Tibial nerve (tissue), 4 donors: ENCODE results near the gene COL28A1.

Source experiments
- EP300 ChIP-seq, 2 donors: sonication (generic); formaldehyde crosslinking; IDR thresholded peaks; one replicate each; pipeline ENCODE4 v1.6.1; 2017; ENCODE audit warnings: antibody characterized with exemption in 2 of 2, mild to moderate bottlenecking in 1 of 2
- TF ChIP-seq, protein P1 (sequence below), 5 experiments: fragments of 200-600 bp in 3 of 5; fragments of 450-650 bp in 2 of 5; sonication (generic) in 3 of 5; IDR thresholded peaks; one replicate each; pipeline ENCODE4 v1.5.1; 2016 to 2019; ENCODE audit warnings: antibody characterized with exemption in 5 of 5, mild to moderate bottlenecking in 3 of 5, moderate library complexity in 2 of 5

DNA sequence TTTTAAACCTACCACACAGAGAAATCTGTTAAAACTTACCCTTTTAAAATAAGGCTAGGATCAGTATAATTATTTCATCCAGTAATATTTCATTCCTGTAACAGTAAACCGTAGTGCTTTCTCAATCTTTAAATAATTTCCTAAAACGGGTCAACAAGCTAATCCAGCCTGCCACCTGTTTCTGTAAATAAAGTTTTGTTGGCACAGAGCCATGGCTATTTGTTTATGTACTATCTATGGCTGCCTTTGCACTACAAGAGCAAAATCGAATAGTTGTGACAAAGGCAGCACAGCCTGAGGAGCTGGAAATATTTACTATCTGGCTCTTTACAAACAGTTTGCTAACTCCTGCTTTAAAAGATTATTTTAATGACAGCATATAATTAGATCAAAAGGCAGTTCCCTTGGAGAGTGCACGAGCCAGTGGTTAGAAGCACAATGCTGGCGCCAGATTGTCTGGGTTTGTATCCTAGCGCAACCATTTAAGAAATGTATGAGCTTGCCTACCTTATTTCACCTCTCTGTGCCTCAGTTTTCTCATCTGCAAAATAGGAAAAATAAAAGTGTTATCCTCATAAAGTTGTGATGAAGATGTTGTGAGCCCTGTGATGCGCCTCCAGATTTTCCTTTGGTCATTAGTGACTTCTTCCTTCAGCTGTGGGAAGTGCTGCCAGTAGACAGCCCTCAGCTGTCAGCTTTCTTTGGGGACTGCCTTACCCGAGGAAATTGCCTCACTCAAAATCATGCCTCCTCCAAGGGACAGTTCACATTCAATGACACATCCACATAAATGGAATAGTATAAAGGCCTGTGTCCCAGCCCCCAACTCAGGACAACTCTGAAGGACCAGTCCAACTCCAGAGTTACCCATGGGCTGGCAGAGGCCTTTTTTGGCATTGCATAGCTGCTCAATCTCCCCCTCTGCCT, 19.2 kb upstream of the COL28A1 start:
- TF ChIP-seq, protein P1, sequence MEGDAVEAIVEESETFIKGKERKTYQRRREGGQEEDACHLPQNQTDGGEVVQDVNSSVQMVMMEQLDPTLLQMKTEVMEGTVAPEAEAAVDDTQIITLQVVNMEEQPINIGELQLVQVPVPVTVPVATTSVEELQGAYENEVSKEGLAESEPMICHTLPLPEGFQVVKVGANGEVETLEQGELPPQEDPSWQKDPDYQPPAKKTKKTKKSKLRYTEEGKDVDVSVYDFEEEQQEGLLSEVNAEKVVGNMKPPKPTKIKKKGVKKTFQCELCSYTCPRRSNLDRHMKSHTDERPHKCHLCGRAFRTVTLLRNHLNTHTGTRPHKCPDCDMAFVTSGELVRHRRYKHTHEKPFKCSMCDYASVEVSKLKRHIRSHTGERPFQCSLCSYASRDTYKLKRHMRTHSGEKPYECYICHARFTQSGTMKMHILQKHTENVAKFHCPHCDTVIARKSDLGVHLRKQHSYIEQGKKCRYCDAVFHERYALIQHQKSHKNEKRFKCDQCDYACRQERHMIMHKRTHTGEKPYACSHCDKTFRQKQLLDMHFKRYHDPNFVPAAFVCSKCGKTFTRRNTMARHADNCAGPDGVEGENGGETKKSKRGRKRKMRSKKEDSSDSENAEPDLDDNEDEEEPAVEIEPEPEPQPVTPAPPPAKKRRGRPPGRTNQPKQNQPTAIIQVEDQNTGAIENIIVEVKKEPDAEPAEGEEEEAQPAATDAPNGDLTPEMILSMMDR (IDR thresholded peaks at IDR 0.05), result no peak
- TF ChIP-seq EP300 (IDR thresholded peaks at IDR 0.05), result no peak
